HL-60 (cell line): ENCODE results near the gene ZNF865.

Experiments used
- DNase-seq, 2 experiments: peaks; one replicate each; pipeline ENCODE4 v3.0.0-alpha.2; 2010 to 2020; ENCODE audit warnings: low read depth in 1 of 2, low spot score in 1 of 2
- H3K27ac ChIP-seq: fragments of 250-450 bp; sonication (Bioruptor Pico); replicated peaks from 2 replicates; pipeline ENCODE4 v1.5.1; 2020; ENCODE audit warnings: mild to moderate bottlenecking, moderate library complexity
- H3K27me3 ChIP-seq: fragments of 250-450 bp; sonication (Bioruptor Pico); 2 replicates; pipeline ENCODE4 v1.5.1; 2021; ENCODE audit warnings: mild to moderate bottlenecking, moderate library complexity; ENCODE audit not compliant: insufficient read depth, poor library complexity, severe bottlenecking
- H3K4me3 ChIP-seq: replicated peaks from 2 replicates; pipeline ENCODE4 v1.5.1; 2011; ENCODE audit warnings: mild to moderate bottlenecking, control low read depth, low read length; ENCODE audit not compliant: insufficient read depth
- GABPA ChIP-seq: IDR thresholded peaks from 2 replicates; pipeline ENCODE4 v1.6.1; 2012; ENCODE audit warnings: low read depth
- POLR2AphosphoS5 ChIP-seq: IDR thresholded peaks from 2 replicates; pipeline ENCODE4 v1.6.1; 2012; ENCODE audit warnings: low read depth
- SPI1 ChIP-seq: IDR thresholded peaks from 2 replicates; pipeline ENCODE4 v1.6.1; 2012; ENCODE audit warnings: low read depth, mild to moderate bottlenecking, borderline replicate concordance
- TF ChIP-seq, protein P1 (sequence below): IDR thresholded peaks from 2 replicates; pipeline ENCODE4 v1.6.1; 2012; ENCODE audit warnings: low read depth; ENCODE audit not compliant: insufficient replicate concordance
- TF ChIP-seq, protein P2 (sequence below): IDR thresholded peaks from one replicate; pipeline ENCODE4 v1.5.1; 2011; ENCODE audit warnings: low read length, control low read depth, inconsistent platforms; ENCODE audit not compliant: insufficient read depth

ZNF865 gene

DNA sequence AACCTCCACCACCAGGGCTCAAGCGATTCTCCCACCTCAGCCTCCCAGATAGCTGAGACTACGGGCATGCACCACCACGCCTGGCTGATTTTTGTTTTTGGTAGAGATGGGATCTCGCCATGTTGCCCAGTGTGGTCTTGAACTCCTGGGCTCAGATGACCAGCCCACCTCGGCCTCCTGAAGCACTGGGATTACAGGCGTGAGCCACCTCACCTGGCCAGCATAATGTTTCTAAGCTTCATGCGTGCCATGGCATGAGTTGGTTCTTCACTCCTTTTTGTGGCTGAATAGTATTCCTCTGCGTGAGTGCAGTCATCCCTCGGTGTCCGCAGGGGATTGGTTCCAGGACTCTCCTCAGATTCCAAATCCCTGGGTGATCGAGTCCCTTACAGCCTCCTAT lies 20.6 kb upstream of the ZNF865 start:
- Histone ChIP-seq H3K27me3 (peaks cover 25% of the 10 kb centered on the region), H3K4me3 (no peak overlapping the region), H3K27ac (no peak overlapping the region)
- no peak for DNase-seq
- no peak for TF ChIP-seq GABPA
- no peak for TF ChIP-seq SPI1
- TF ChIP-seq, protein P1, sequence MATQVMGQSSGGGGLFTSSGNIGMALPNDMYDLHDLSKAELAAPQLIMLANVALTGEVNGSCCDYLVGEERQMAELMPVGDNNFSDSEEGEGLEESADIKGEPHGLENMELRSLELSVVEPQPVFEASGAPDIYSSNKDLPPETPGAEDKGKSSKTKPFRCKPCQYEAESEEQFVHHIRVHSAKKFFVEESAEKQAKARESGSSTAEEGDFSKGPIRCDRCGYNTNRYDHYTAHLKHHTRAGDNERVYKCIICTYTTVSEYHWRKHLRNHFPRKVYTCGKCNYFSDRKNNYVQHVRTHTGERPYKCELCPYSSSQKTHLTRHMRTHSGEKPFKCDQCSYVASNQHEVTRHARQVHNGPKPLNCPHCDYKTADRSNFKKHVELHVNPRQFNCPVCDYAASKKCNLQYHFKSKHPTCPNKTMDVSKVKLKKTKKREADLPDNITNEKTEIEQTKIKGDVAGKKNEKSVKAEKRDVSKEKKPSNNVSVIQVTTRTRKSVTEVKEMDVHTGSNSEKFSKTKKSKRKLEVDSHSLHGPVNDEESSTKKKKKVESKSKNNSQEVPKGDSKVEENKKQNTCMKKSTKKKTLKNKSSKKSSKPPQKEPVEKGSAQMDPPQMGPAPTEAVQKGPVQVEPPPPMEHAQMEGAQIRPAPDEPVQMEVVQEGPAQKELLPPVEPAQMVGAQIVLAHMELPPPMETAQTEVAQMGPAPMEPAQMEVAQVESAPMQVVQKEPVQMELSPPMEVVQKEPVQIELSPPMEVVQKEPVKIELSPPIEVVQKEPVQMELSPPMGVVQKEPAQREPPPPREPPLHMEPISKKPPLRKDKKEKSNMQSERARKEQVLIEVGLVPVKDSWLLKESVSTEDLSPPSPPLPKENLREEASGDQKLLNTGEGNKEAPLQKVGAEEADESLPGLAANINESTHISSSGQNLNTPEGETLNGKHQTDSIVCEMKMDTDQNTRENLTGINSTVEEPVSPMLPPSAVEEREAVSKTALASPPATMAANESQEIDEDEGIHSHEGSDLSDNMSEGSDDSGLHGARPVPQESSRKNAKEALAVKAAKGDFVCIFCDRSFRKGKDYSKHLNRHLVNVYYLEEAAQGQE, result no peak
- TF ChIP-seq, protein P2, sequence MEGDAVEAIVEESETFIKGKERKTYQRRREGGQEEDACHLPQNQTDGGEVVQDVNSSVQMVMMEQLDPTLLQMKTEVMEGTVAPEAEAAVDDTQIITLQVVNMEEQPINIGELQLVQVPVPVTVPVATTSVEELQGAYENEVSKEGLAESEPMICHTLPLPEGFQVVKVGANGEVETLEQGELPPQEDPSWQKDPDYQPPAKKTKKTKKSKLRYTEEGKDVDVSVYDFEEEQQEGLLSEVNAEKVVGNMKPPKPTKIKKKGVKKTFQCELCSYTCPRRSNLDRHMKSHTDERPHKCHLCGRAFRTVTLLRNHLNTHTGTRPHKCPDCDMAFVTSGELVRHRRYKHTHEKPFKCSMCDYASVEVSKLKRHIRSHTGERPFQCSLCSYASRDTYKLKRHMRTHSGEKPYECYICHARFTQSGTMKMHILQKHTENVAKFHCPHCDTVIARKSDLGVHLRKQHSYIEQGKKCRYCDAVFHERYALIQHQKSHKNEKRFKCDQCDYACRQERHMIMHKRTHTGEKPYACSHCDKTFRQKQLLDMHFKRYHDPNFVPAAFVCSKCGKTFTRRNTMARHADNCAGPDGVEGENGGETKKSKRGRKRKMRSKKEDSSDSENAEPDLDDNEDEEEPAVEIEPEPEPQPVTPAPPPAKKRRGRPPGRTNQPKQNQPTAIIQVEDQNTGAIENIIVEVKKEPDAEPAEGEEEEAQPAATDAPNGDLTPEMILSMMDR, result no peak
- no peak for TF ChIP-seq POLR2AphosphoS5

DNA sequence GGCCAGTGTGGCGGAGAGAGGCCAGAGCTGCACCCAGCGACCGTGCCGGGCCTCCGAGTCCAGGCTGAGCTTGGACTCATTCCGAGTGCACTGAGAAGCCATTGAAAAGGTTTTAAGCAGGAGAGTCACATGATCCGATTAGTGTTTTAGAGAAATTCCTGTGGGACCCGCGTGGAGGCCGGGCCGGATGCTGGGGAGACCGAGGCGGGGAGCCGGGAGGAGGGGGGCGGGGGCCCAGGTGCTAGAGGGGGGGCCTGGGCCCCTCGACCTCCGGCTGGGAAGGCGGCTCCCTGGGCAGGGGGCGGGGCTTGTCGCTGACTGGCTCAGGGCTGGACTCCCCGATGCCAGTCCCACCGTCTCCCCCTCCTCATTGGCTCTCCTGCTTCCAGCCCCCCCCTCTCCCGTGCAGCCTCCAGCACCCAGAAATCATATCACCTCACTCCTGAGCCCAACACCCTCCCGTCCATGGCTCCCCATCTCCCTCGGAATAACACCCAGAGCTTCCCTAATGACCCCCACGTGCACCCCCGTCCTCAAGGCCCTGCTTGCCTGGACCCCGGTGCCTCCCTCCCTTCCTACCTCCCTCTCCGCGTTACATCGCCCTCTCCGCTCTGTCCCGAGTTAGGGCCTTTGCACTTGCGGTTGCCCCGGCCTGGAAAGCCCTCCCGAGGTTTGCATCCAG lies 19.6 kb upstream of the ZNF865 start:
- no peak overlapping the region for H3K27ac ChIP-seq
- no peak for DNase-seq
- H3K4me3 ChIP-seq, result no peak overlapping the region
- peaks cover 25% of the 10 kb centered on the region for H3K27me3 ChIP-seq
- TF ChIP-seq GABPA (no peak), POLR2AphosphoS5 (no peak), SPI1 (no peak)
- TF ChIP-seq, protein P2, result no peak
- TF ChIP-seq, protein P1, result no peak

DNA sequence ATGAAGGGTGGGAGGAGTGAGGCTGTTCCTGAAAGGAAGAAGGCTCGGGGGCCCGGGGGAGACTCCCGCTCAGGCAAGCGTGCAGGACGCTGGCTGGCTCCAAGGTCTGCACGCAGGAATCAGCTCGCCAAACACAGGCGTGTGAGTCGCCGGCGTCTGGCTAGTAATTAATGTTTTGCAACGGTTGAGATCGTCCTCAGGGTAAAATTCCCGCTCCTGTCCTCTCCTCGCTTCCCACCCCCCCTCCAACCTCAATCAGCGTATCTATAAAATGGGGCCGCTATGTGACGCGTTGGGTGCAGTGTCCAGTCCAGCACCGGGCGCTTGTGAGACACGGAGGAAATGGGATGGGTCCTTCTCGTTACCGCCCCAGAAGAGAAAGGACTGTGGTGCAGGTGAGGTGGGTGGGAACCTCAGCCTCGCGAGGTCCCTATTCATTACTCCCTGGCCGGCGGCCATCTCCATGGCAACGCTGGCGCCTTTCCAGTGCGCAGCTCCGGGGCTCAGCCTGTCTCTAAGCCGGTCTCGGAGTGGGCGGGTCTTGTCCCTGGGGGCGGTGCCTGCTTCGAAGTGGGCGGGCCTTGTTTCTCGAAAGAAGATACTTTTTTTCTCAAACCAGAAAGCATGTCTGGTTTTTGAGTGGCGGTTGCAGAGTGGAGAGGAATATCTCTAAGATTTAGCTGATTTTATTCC lies 18.3 kb upstream of the ZNF865 start:
- peak; percentile 79 to 92 for DNase-seq
- peak overlapping the region; percentile 22 for H3K4me3 ChIP-seq
- peaks cover 25% of the 10 kb centered on the region for H3K27me3 ChIP-seq
- TF ChIP-seq GABPA (no peak), POLR2AphosphoS5 (no peak), SPI1 (no peak)
- TF ChIP-seq, protein P2, result no peak
- TF ChIP-seq, protein P1, result no peak
- H3K27ac ChIP-seq, result no peak overlapping the region
